Caco-2 (cell line): ENCODE measurements around the gene GOLGA6D. TPM values are rescaled to one million over a fixed set of nuclear protein-coding genes. Genes with fewer than 3 reads are reported as not detected.
"Not testable (repeated sequence)": the region's sequence is repeated elsewhere in the genome, so short reads cannot be mapped to it uniquely, and the experiment has no call there.

ENCODE experiments used
- Bru-seq: library from RNA; stranded (reverse); fragments of 400-500 nt; gene quantifications from one replicate; lab custom pipeline; 2021; lab: Mats Ljungman, UMichigan
- BruChase-seq, 2 experiments: library from RNA; stranded (reverse); fragments of 400-500 nt; gene quantifications; one replicate each; lab custom pipeline; 2021; lab: Mats Ljungman, UMichigan
- BruUV-seq: library from RNA; stranded (reverse); fragments of 400-500 nt; replicated peaks from 2 replicates; lab custom pipeline; 2021; lab: Mats Ljungman, UMichigan
- CTCF ChIA-PET: fragments of 300-600 bp; sonication (Branson Sonifier 250); formaldehyde crosslinking; loops from one replicate; lab custom pipeline; 2022; ENCODE audit warnings: antibody characterized with exemption; lab: Charles Lee
- POLR2A ChIA-PET: fragments of 300-600 bp; sonication (Branson Sonifier 250); formaldehyde crosslinking; loops from one replicate; lab custom pipeline; 2022; ENCODE audit warnings: antibody characterized with exemption; lab: Charles Lee
- DNase-seq, 2 experiments: peaks; one replicate each; pipeline versions ENCODE4 v3.0.0 to v3.0.0-alpha.2; 2020 to 2022
- H3K27me3 ChIP-seq: replicated peaks from 2 replicates; pipeline ENCODE4 v1.6.0; 2011; ENCODE audit warnings: low read length; ENCODE audit not compliant: control insufficient read depth, insufficient read depth
- H3K36me3 ChIP-seq: 2 replicates; pipeline ENCODE4 v1.5.1; 2011; ENCODE audit warnings: low read length; ENCODE audit not compliant: control insufficient read depth, insufficient read depth
- H3K4me1 ChIP-seq: fragments of 250-450 bp; sonication (Bioruptor Pico); 2 replicates; pipeline ENCODE4 v1.5.1; 2020; ENCODE audit warnings: mild to moderate bottlenecking
- H3K4me3 ChIP-seq: 2 replicates; pipeline ENCODE4 v1.5.1; 2011; ENCODE audit warnings: low read depth, mild to moderate bottlenecking, control low read depth, low read length
- H3K9me3 ChIP-seq: fragments of 250-450 bp; sonication (Bioruptor Pico); 2 replicates; pipeline ENCODE4 v1.5.1; 2020; ENCODE audit warnings: mild to moderate bottlenecking, moderate library complexity
- H3K27ac Mint-ChIP-seq: one replicate; pipeline ENCODE4 v1.8.0; 2022; ENCODE audit warnings: mixed read lengths; ENCODE audit not compliant: unreplicated experiment
- H3K27me3 Mint-ChIP-seq: one replicate; pipeline ENCODE4 v1.8.0; 2022; ENCODE audit warnings: mixed read lengths; ENCODE audit not compliant: insufficient read depth, unreplicated experiment
- H3K36me3 Mint-ChIP-seq: one replicate; pipeline ENCODE4 v1.8.0; 2022; ENCODE audit warnings: mild to moderate bottlenecking, mixed read lengths; ENCODE audit not compliant: insufficient read depth, unreplicated experiment
- H3K4me1 Mint-ChIP-seq: one replicate; pipeline ENCODE4 v1.8.0; 2022; ENCODE audit warnings: low read depth, mixed read lengths; ENCODE audit not compliant: unreplicated experiment
- H3K4me3 Mint-ChIP-seq: one replicate; pipeline ENCODE4 v1.8.0; 2022; ENCODE audit warnings: mild to moderate bottlenecking, moderate library complexity, mixed read lengths; ENCODE audit not compliant: unreplicated experiment
- H3K9me3 Mint-ChIP-seq: one replicate; pipeline ENCODE4 v1.8.0; 2022; ENCODE audit warnings: mixed read lengths; ENCODE audit not compliant: unreplicated experiment
- intact Hi-C: fragments of 100-400 bp; cut with micrococcal nuclease; formaldehyde crosslinking; loops from one replicate; pipeline ENCODE4 v1.10.0; 2022; ENCODE audit not compliant: unreplicated experiment
- long read RNA-seq: library from polyadenylated mRNA; stranded (forward); transcript quantifications from one replicate; pipeline ENCODE4 v2.0.0, GENCODE V29; 2022
- total RNA-seq: library from RNA; stranded (reverse); gene quantifications from 2 replicates; pipeline ENCODE4 v1.2.3, GENCODE V29; 2022
- TF ChIP-seq, protein P1 (sequence below), 2 experiments: fragments of 200-600 bp in 1 of 2; IDR thresholded peaks; 1 replicate in 1 of 2; 2 replicates in 1 of 2; pipeline versions ENCODE4 v1.5.1 to v1.8.0; 2011 to 2022; ENCODE audit warnings: antibody characterized with exemption in 1 of 2, control low read depth in 1 of 2, inconsistent platforms in 1 of 2, low read depth in 1 of 2, low read length in 1 of 2, mild to moderate bottlenecking in 1 of 2, moderate library complexity in 1 of 2; ENCODE audit not compliant: insufficient read depth in 1 of 2, severe bottlenecking in 1 of 2, unreplicated experiment in 1 of 2

GOLGA6D gene, protein sequence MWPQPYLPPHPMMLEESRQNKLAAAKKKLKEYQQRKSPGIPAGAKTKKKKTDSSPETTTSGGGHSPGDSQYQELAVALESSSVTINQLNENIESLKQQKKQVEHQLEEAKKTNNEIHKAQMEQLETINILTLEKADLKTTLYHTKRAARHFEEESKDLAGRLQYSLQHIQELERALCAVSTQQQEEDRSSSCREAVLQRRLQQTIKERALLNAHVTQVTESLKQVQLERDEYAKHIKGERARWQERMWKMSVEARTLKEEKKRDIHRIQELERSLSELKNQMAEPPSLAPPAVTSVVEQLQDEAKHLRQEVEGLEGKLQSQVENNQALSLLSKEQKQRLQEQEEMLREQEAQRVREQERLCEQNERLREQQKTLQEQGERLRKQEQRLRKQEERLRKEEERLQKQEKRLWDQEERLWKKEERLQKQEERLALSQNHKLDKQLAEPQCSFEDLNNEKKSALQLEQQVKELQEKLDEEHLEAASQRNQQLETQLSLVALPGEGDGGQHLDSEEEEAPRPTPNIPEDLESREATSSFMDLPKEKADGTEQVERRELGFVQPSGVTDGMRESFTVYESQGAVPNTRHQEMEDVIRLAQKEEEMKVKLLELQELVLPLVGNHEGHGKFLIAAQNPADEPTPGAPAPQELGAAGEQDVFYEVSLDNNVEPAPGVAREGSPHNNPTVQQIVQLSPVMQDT
- total RNA-seq (not detected in 2 replicates), Bru-seq, nascent RNA (not detected), BruChase-seq, experiment 1, labeled RNA remaining after a 2-hour chase (percentile 4 among the genes with signal in this experiment), BruChase-seq, experiment 2, labeled RNA remaining after a 6-hour chase (not detected)
- long read RNA-seq, partial matches to known transcripts: 0 of 1 reads
- long read RNA-seq, other reads (novel, unspliced or antisense): 1 of 1 reads

DNA sequence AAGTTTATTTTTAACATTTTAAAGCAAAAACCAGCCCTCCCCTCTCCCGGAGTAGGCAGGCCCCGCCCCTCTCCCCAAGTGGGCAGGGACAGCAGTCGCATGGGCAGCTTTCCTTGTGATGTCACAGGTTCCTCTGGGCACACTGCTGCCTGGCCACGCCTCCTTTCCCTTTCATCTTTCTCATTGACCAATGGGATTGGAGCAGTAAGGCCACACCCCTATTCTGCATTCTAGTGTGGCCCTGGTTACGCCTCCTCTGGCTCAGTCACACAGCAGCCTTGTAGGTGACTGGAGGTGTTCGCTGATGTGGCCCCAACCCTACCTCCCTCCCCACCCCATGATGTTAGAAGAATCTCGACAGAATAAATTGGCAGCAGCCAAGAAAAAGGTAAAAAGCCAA lies at the start of gene GOLGA6D:
GOLGA6D (plus strand) TSS at position 264 of the 400 bp plus-strand sequence; CDS start at position 305, 41 bp downstream.
- CTCF ChIA-PET, H3K4me3 ChIP-seq, H3K9me3 Mint-ChIP-seq, H3K36me3 ChIP-seq, H3K27me3 ChIP-seq, H3K27ac Mint-ChIP-seq, POLR2A ChIA-PET, H3K4me1 Mint-ChIP-seq, H3K36me3 Mint-ChIP-seq, H3K4me1 ChIP-seq, H3K27me3 Mint-ChIP-seq, BruUV-seq, intact Hi-C loops, H3K9me3 ChIP-seq, H3K4me3 Mint-ChIP-seq: not testable (repeated sequence)
- peak; percentile 29 to 58 for DNase-seq

DNA sequence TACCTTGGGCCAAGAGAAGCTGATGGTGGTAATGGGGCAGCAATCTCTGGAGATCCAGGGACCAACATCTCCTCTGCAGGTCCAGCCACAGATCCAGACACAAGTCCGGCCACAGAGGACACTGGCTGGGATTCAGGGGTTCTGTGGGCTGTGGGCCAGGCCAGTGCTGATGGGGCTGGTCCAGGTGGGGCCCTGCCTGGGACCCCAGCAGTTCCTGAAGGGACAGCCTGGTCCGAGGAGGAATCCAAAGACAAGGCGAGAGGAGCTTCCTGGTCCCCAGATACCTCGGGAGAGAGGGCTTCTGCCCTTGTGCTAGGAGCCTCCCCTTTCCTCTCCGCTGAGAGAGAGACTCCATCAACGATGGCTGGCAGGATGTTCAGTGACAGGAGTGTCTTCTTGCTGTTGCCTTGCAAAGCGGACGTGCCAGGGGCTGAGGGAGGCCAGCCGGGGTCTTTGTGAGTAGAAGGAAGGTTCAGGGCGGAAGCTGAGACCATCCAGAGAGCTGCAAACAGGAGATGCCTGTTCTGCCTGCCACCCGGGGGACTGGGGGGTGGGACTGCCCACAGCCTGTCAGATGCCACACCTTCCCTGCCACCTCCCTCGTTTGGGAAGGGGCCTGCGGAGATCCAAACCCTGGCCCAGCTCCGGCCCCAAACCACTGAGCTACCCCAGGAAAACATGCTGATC lies 49.0 kb upstream of the GOLGA6D start:
- Histone ChIP-seq H3K4me1 (0 out of 2 replicates have a peak, but pooled peaks cover 5% of the 10 kb centered on the region), H3K36me3 (no peaks in the 10 kb centered on the region), H3K4me3 (no peak overlapping the region), H3K9me3 (no peaks in the 10 kb centered on the region), H3K27me3 (no peaks in the 10 kb centered on the region)
- Mint-ChIP-seq H3K4me1 (no peaks in the 10 kb centered on the region), H3K36me3 (no peaks in the 10 kb centered on the region), H3K4me3 (no peak overlapping the region), H3K9me3 (no peaks in the 10 kb centered on the region), H3K27me3 (no peaks in the 10 kb centered on the region), H3K27ac (no peak overlapping the region)
- TF ChIP-seq, protein P1, sequence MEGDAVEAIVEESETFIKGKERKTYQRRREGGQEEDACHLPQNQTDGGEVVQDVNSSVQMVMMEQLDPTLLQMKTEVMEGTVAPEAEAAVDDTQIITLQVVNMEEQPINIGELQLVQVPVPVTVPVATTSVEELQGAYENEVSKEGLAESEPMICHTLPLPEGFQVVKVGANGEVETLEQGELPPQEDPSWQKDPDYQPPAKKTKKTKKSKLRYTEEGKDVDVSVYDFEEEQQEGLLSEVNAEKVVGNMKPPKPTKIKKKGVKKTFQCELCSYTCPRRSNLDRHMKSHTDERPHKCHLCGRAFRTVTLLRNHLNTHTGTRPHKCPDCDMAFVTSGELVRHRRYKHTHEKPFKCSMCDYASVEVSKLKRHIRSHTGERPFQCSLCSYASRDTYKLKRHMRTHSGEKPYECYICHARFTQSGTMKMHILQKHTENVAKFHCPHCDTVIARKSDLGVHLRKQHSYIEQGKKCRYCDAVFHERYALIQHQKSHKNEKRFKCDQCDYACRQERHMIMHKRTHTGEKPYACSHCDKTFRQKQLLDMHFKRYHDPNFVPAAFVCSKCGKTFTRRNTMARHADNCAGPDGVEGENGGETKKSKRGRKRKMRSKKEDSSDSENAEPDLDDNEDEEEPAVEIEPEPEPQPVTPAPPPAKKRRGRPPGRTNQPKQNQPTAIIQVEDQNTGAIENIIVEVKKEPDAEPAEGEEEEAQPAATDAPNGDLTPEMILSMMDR (IDR thresholded peaks at IDR 0.05; ENCODE audit: insufficient read depth in 1 of 2, low read depth in 1 of 2, low read length in 1 of 2, severe bottlenecking in 1 of 2, unreplicated experiment in 1 of 2): no peak
- CTCF ChIA-PET: no interaction called here
- intact Hi-C loops: no loop called here
- POLR2A ChIA-PET: no interaction called here
- no TSS peak for BruUV-seq
- no peak for DNase-seq

DNA sequence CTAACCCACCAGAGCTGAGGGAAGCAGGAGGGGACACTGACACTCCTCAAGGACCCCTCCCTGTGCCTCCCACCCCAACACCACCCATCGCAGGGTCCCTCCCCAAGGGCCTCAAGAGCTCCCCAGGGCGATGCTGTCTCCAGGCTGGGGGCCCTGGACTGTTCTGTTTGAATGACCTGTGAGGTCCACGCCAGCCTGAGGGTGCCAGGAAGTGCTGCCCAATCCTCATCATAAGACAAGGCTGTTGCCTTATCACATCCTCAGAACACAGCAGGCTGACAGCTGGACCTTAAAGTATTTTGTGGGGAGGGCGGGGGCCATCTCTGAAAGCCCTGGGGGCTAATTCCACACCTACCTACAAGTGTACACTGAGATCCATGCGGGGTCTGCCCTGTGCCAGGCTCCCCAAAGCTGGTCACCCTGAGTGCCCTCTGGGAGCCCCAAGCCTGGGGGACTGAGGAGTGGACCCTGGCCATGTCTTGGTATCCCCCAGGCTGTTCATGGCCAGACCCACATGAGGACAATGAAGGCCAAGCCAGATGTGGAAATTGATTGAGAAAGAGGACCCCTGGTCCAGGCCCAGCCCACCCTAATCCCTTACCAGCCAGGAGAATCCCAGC lies 48.3 kb upstream of the GOLGA6D start:
- no peak overlapping the region for H3K4me3 ChIP-seq
- CTCF ChIA-PET: interaction anchor here (0.5 kb wide), 1 partner anchor 49 kb away, joined by 4 read pairs; no protein-coding TSS in a partner anchor

More for the DNA sequence above, 48.3 kb upstream of the GOLGA6D start:
- H3K36me3 Mint-ChIP-seq: no peaks in the 10 kb centered on the region
- no peaks in the 10 kb centered on the region for H3K9me3 Mint-ChIP-seq
- H3K27ac Mint-ChIP-seq: no peak overlapping the region
- no peak overlapping the region for H3K4me3 Mint-ChIP-seq
- H3K27me3 Mint-ChIP-seq: no peaks in the 10 kb centered on the region
- POLR2A ChIA-PET: no interaction called here
- H3K4me1 Mint-ChIP-seq: no peaks in the 10 kb centered on the region
- no peaks in the 10 kb centered on the region for H3K36me3 ChIP-seq
- no peak for DNase-seq
- no TSS peak for BruUV-seq
- H3K9me3 ChIP-seq: no peaks in the 10 kb centered on the region
- no peaks in the 10 kb centered on the region for H3K27me3 ChIP-seq
- intact Hi-C loops: no loop called here
- TF ChIP-seq, protein P1 (IDR thresholded peaks at IDR 0.05; ENCODE audit: insufficient read depth in 1 of 2, low read depth in 1 of 2, low read length in 1 of 2, severe bottlenecking in 1 of 2, unreplicated experiment in 1 of 2): no peak
- 0 out of 2 replicates have a peak, but pooled peaks cover 5% of the 10 kb centered on the region for H3K4me1 ChIP-seq
